Endothelial cell of umbilical vein (primary cell): ENCODE data around the gene CD44. TPM values are rescaled to one million over a fixed set of nuclear protein-coding genes. Genes with fewer than 3 reads are reported as not detected.

Experiments
- BruUV-seq: library from RNA; stranded (reverse); fragments of 400-500 nt; replicated peaks from 2 replicates; lab custom pipeline; 2021; lab: Mats Ljungman, UMichigan
- CTCF ChIA-PET: fragments of 300-600, 350-600 bp; sonication (Branson Sonifier 250); formaldehyde crosslinking; loops from one replicate; lab custom pipeline; 2021; ENCODE audit warnings: antibody characterized with exemption, inconsistent platforms; lab: Charles Lee
- POLR2A ChIA-PET: fragments of 300-600, 350-600 bp; sonication (Branson Sonifier 250); formaldehyde crosslinking; loops from one replicate; lab custom pipeline; 2021; ENCODE audit warnings: antibody characterized with exemption, inconsistent platforms; lab: Charles Lee
- DNase-seq: peaks from one replicate; pipeline ENCODE4 v3.0.0-alpha.2; 2011; ENCODE audit warnings: low read depth, low spot score
- FAIRE-seq: peaks from 2 replicates; lab custom pipeline; 2011; peaks lifted over from hg19 to GRCh38; lab: Jason Lieb, UNC
- H2AFZ ChIP-seq: 2 replicates; pipeline ENCODE4 v1.6.0; 2012; ENCODE audit warnings: low read depth, low read length, control low read depth, inconsistent platforms
- H3K27ac ChIP-seq: 2 replicates; pipeline ENCODE4 v1.5.1; 2011; ENCODE audit warnings: low read depth, mild to moderate bottlenecking, control low read depth, low read length, moderate library complexity; ENCODE audit not compliant: insufficient read depth
- H3K27me3 ChIP-seq, 2 experiments: 2 replicates each; pipeline versions ENCODE4 v1.6.0 to v1.6.1; 2011; ENCODE audit warnings: low read length in 2 of 2, mixed read lengths in 1 of 2; ENCODE audit not compliant: control insufficient read depth in 2 of 2, insufficient read depth in 2 of 2
- H3K36me3 ChIP-seq, 2 experiments: 2 replicates in 1 of 2; 3 replicates in 1 of 2; pipeline ENCODE4 v1.5.1; 2011; ENCODE audit warnings: low read length in 2 of 2, mild to moderate bottlenecking in 1 of 2, moderate library complexity in 1 of 2; ENCODE audit not compliant: control insufficient read depth in 2 of 2, insufficient read depth in 2 of 2; ENCODE audit errors: extremely low read depth in 1 of 2
- H3K4me1 ChIP-seq: 3 replicates; pipeline ENCODE4 v1.5.1; 2011; ENCODE audit warnings: mild to moderate bottlenecking, low read length; ENCODE audit not compliant: control insufficient read depth, insufficient read depth; ENCODE audit errors: extremely low read depth
- H3K4me2 ChIP-seq: 2 replicates; pipeline ENCODE4 v1.6.1; 2011; ENCODE audit warnings: low read length, control low read depth, mixed read lengths; ENCODE audit not compliant: insufficient read depth
- H3K4me3 ChIP-seq, 3 experiments: fragments of 200-600 bp in 1 of 3; sonication (generic), shearing (Covaris generic) in 1 of 3; replicated peaks in 1 of 3; 2 replicates each; pipeline ENCODE4 v1.5.1; 2011 to 2016; ENCODE audit warnings: control low read depth in 3 of 3, low read length in 3 of 3, mild to moderate bottlenecking in 2 of 3, inconsistent platforms in 1 of 3, low read depth in 1 of 3, moderate library complexity in 1 of 3; ENCODE audit not compliant: insufficient read depth in 1 of 3
- H3K79me2 ChIP-seq: 2 replicates; pipeline ENCODE4 v1.6.0; 2012; ENCODE audit warnings: low read length, inconsistent platforms; ENCODE audit not compliant: control insufficient read depth, insufficient read depth
- H3K9ac ChIP-seq: replicated peaks from 2 replicates; pipeline ENCODE3; 2011; ENCODE audit warnings: low read length, control low read depth; ENCODE audit not compliant: insufficient read depth; ENCODE audit errors: extremely low read depth
- H3K9me1 ChIP-seq: replicated peaks from 3 replicates; pipeline ENCODE4 v1.6.0; 2011; ENCODE audit warnings: mild to moderate bottlenecking, low read length; ENCODE audit not compliant: control insufficient read depth, insufficient read depth; ENCODE audit errors: extremely low read depth
- H3K9me3 ChIP-seq: replicated peaks from 2 replicates; pipeline ENCODE4 v1.5.1; 2012; ENCODE audit warnings: low read length, inconsistent platforms; ENCODE audit not compliant: control insufficient read depth, insufficient read depth
- H4K20me1 ChIP-seq: replicated peaks from 2 replicates; pipeline ENCODE3; 2011; ENCODE audit warnings: mild to moderate bottlenecking, low read length; ENCODE audit not compliant: control insufficient read depth, insufficient read depth; ENCODE audit errors: extremely low read depth
- CTCF ChIP-seq, 2 donors: IDR thresholded peaks; 1 replicate in 1 of 2; 2 replicates in 1 of 2; pipeline ENCODE4 v1.5.1; 2011; ENCODE audit warnings: low read length in 2 of 2, mild to moderate bottlenecking in 2 of 2, moderate library complexity in 2 of 2, control low read depth in 1 of 2, inconsistent platforms in 1 of 2, low read depth in 1 of 2; ENCODE audit not compliant: insufficient read depth in 1 of 2; ENCODE audit errors: extremely low read depth in 1 of 2
- EZH2 ChIP-seq: IDR thresholded peaks from 2 replicates; pipeline ENCODE4 v1.6.1; 2012; ENCODE audit warnings: borderline replicate concordance, low read depth, mild to moderate bottlenecking, moderate library complexity, low read length, inconsistent platforms; ENCODE audit not compliant: severe bottlenecking
- FOS ChIP-seq: IDR thresholded peaks from 2 replicates; pipeline ENCODE4 v1.6.1; 2011; ENCODE audit warnings: mild to moderate bottlenecking, low read length, moderate library complexity, borderline replicate concordance; ENCODE audit not compliant: insufficient read depth
- JUN ChIP-seq: IDR thresholded peaks from 2 replicates; pipeline ENCODE4 v1.6.1; 2011; ENCODE audit warnings: borderline replicate concordance, low read depth; ENCODE audit not compliant: insufficient read length, insufficient read depth
- MAX ChIP-seq: IDR thresholded peaks from 2 replicates; pipeline ENCODE4 v1.6.1; 2011; ENCODE audit not compliant: insufficient read depth, insufficient read length
- MYC ChIP-seq: IDR thresholded peaks from one replicate; pipeline ENCODE4 v1.6.1; 2011; ENCODE audit warnings: mild to moderate bottlenecking, low read depth, low read length
- POLR2A ChIP-seq: IDR thresholded peaks from 2 replicates; pipeline ENCODE4 v1.6.1; 2012; ENCODE audit warnings: low read depth, mild to moderate bottlenecking, control low read depth, low read length
- POLR2AphosphoS5 ChIP-seq: IDR thresholded peaks from 2 replicates; pipeline ENCODE4 v1.6.1; 2012; ENCODE audit warnings: low read depth, mild to moderate bottlenecking, control low read depth, low read length, moderate library complexity; ENCODE audit not compliant: insufficient read depth
- dilution Hi-C: fragments of 300-500 bp; cut with MboI; formaldehyde crosslinking; loops from one replicate; pipeline ENCODE4 v1.15.0; 2019; ENCODE audit warnings: low sequenced_read_pairs; ENCODE audit not compliant: extremely low pct_ligation_motif_present
- intact Hi-C: fragments of 100-400 bp; cut with micrococcal nuclease; formaldehyde crosslinking; loops from one replicate; pipeline ENCODE4 v1.10.0; 2022
- polyA plus RNA-seq, 4 experiments: library from polyadenylated mRNA; depleted of rRNA in 3 of 4; stranded (reverse) in 3 of 4; unstranded in 1 of 4; fragments of >200 nt; gene quantifications; 2 replicates each; pipeline versions ENCODE4 v1.2.1 to v1.2.3, GENCODE V29; 2011 to 2012; ENCODE audit warnings: missing spikeins in 1 of 4
- total RNA-seq: library from RNA; stranded (reverse); gene quantifications from 2 replicates; pipeline ENCODE4 v1.2.3, GENCODE V29; 2021

CD44 gene
- total and polyA plus RNA-seq, 2 donors (not counting 3 experiments of a cell fraction or from before 2014, with no cell fraction given), result 25.5 to 26.3 TPM

- intact Hi-C loops, result no loop called here
- H3K4me2 ChIP-seq, result no peak overlapping the region
- TF ChIP-seq EZH2, result no peak
- no peak for TF ChIP-seq JUN
- TF ChIP-seq FOS, result no peak
- no peak for TF ChIP-seq POLR2AphosphoS5
- no peak for TF ChIP-seq CTCF (IDR thresholded peaks at IDR 0.05; ENCODE audit: extremely low read depth in 1 of 2, insufficient read depth in 1 of 2, low read depth in 1 of 2, low read length in 2 of 2)
- no peak for TF ChIP-seq MAX
- TF ChIP-seq POLR2A, result no peak
- no peak for TF ChIP-seq MYC
- DNase-seq (no peak), FAIRE-seq (no peak)
- H3K9me3 ChIP-seq, result no peaks in the 10 kb centered on the region
- H2AFZ ChIP-seq, result no peak overlapping the region
- BruUV-seq, result no TSS peak
- no peaks in the 10 kb centered on the region for H3K36me3 ChIP-seq
- no peaks in the 10 kb centered on the region for H3K27me3 ChIP-seq
- CTCF ChIA-PET, result interaction anchor here (1.0 to 4.7 kb wide), 4 partner anchors 9 to 150 kb away, joined by 3 to 22 read pairs (median 4); no protein-coding TSS in a partner anchor
- H4K20me1 ChIP-seq, result no peaks in the 10 kb centered on the region
- peaks cover 98% of the 10 kb centered on the region for H3K79me2 ChIP-seq
- POLR2A ChIA-PET, result interaction anchor here (0.7 kb wide), 1 partner anchor 162 kb away, joined by 3 read pairs; no protein-coding TSS in a partner anchor
- no peaks in the 10 kb centered on the region for H3K4me1 ChIP-seq
- dilution Hi-C loops, result no loop called here
- H3K9me1 ChIP-seq, result no peaks in the 10 kb centered on the region
- H3K27ac ChIP-seq, result no peak overlapping the region
- H3K9ac ChIP-seq, result no peak overlapping the region
- no peak overlapping the region for H3K4me3 ChIP-seq
Measured at GRCh38 chr11:35150454-35150853, 11.5 kb downstream of the CD44 start.
